Measurements from ENCODE around the gene TFF3. TPM values are rescaled to one million over a fixed set of nuclear protein-coding genes. Genes with fewer than 3 reads are reported as not detected.

Gene TFF3
- total and polyA plus RNA-seq, 10 of the 15 experiments (the other 5 are each of a cell fraction or from before 2014, with no cell fraction given): not detected

DNA sequence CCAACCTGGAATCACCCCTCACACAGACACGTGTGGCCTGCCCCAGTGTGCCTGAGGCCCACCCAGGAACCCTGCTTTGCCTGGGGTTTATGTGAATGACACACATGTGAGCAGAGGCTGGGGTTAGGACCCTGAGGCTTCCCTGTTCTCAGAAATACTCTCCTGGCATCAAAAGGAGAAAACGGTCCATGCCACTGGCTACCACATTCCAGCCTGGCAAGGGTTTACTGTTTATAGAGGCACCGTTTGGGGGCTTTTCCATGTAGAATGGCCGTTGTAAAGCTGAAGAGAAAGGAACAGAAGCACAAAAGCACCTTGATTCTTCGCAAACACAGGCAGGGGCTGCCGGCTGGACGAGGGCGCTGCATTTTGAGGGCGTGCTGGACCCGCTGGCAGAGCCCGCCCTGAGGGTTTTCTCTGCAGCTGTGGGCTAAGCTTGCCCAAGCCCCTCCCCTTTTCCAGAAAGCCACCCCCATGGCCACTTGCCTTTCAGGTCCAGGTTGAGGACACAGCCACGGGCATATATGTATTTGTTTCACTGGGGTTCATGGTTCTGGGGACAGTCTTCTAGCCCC lies 13.0 kb downstream of the TFF3 start:
- ATAC-seq: no peak
- no peak overlapping the region for H3K4me2 ChIP-seq (ENCODE audit: control insufficient read depth, insufficient read depth)
- FAIRE-seq: no peak
- H3K4me3 ChIP-seq: no peak overlapping the region
- H3K9me3 ChIP-seq (replicated peaks; ENCODE audit: control insufficient read depth, insufficient read depth, low read length): no peaks in the 10 kb centered on the region
- RAD21 ChIA-PET (ENCODE audit: unreplicated experiment): interaction anchor here (1.2 to 1.7 kb wide), 4 partner anchors 17 to 134 kb away, joined by 3 to 4 read pairs (median 4); partner anchors contain the start of gene ABCG1
- H4K20me1 ChIP-seq (ENCODE audit: control insufficient read depth, insufficient read depth): no peaks in the 10 kb centered on the region
- no peak overlapping the region for H3K27ac ChIP-seq (ENCODE audit: control insufficient read depth, insufficient read depth)
- TF ChIP-seq PAX8 (IDR thresholded peaks at IDR 0.05) (no peak), ZNF687 (IDR thresholded peaks at IDR 0.05) (no peak), EP300 (IDR thresholded peaks at IDR 0.05; ENCODE audit: borderline replicate concordance in 1 of 2, control insufficient read depth in 1 of 2, low read depth in 2 of 2, low read length in 2 of 2) (no peak)
- CTCF ChIA-PET: interaction anchor here (0.9 to 1.7 kb wide), 5 partner anchors 8 to 156 kb away, joined by 3 to 12 read pairs (median 4); no protein-coding TSS in a partner anchor
- H3K36me3 ChIP-seq (ENCODE audit: control insufficient read depth in 2 of 2, insufficient read depth in 2 of 2, low read length in 1 of 2): no peaks in the 10 kb centered on the region
- no peak overlapping the region for H2AFZ ChIP-seq (ENCODE audit: control insufficient read depth, low read depth, low read length)
- no peak overlapping the region for H3K9ac ChIP-seq (ENCODE audit: control insufficient read depth, insufficient read depth, low read length)
- DNase-seq (ENCODE audit: low read depth, low spot score): no peak
- intact Hi-C loops (cut with micrococcal nuclease; ENCODE audit: unreplicated experiment): no loop called here
- WGBS (ENCODE audit: insufficient coverage, insufficient replicate concordance, low lambda C conversion rate, missing lambda C conversion rate): 43% methylated on average over 12 of the region's 12 CpGs
- POLR2A ChIA-PET: no interaction called here
- in situ Hi-C loops (cut with MboI): no loop called here
- BruUV-seq (replicated peaks): no TSS peak
- H3K79me2 ChIP-seq (ENCODE audit: control insufficient read depth, insufficient read depth, low read length): no peaks in the 10 kb centered on the region
- H3K4me1 ChIP-seq (ENCODE audit: control insufficient read depth, insufficient read depth, low read length): no peaks in the 10 kb centered on the region
- SMC1A ChIA-PET (ENCODE audit: uncharacterized antibody, unreplicated experiment): interaction anchor here (0.9 to 2.2 kb wide), 4 partner anchors 9 to 138 kb away, joined by 3 to 6 read pairs (median 4); no protein-coding TSS in a partner anchor
- no peaks in the 10 kb centered on the region; a peak in 1 of 4 replicates for H3K27me3 ChIP-seq (replicated peaks in 1 of 2; ENCODE audit: control insufficient read depth in 2 of 2, insufficient read depth in 2 of 2, low read length in 1 of 2)

All from GM12878 (cell line).